Ovary (tissue), 9 donors: ENCODE results near the gene TRAFD1. TPM values are rescaled to one million over a fixed set of nuclear protein-coding genes. Genes with fewer than 3 reads are reported as not detected.
"Not testable (repeated sequence)": the region's sequence is repeated elsewhere in the genome, so short reads cannot be mapped to it uniquely, and the experiment has no call there.

Source experiments
- DNase-seq, 5 donors: peaks; one replicate each; pipeline ENCODE4 v3.0.0-alpha.2; 2019 to 2020
- H3K27ac ChIP-seq, 2 donors: fragments of 200-600 bp; one replicate each; pipeline versions ENCODE4 v1.5.1 to v1.8.0; 2019 to 2022
- H3K27me3 ChIP-seq: fragments of 200-600 bp; one replicate; pipeline ENCODE4 v1.8.0; 2022
- H3K36me3 ChIP-seq: fragments of 200-600 bp; sonication (generic); one replicate; pipeline ENCODE4 v1.5.1; 2019
- H3K4me1 ChIP-seq: one replicate; pipeline ENCODE4 v1.8.1; 2013; ENCODE audit warnings: mild to moderate bottlenecking, moderate library complexity; ENCODE audit not compliant: insufficient read depth
- H3K4me3 ChIP-seq: fragments of 200-600 bp; sonication (generic); one replicate; pipeline ENCODE4 v1.5.1; 2017
- H3K9me3 ChIP-seq, 2 donors: fragments of 200-600 bp in 1 of 2; sonication (generic) in 1 of 2; one replicate each; pipeline versions ENCODE4 v1.5.1 to v1.8.1; 2013 to 2019; ENCODE audit warnings: mild to moderate bottlenecking in 1 of 2, moderate library complexity in 1 of 2
- CTCF ChIP-seq, 3 donors: fragments of 450-650 bp in 2 of 3; fragments of 200-600 bp in 1 of 3; IDR thresholded peaks; one replicate each; pipeline versions ENCODE4 v1.5.1 to v1.8.0; 2016 to 2022; ENCODE audit warnings: antibody characterized with exemption in 3 of 3, mild to moderate bottlenecking in 1 of 3
- EP300 ChIP-seq: sonication (generic); formaldehyde crosslinking; IDR thresholded peaks from one replicate; pipeline ENCODE4 v1.6.1; 2017; ENCODE audit warnings: antibody characterized with exemption
- POLR2A ChIP-seq: fragments of 450-650 bp; IDR thresholded peaks from one replicate; pipeline ENCODE4 v1.6.1; 2017; ENCODE audit warnings: antibody characterized with exemption, mild to moderate bottlenecking, moderate library complexity
- WGBS, 3 donors: extraction: QIAGEN DNeasy Blood & Tissue Kit in 1 of 3; methylation state at CpG; one replicate each; pipeline versions ENCODE4 v1.1.5 to v1.1.7; 2013 to 2017; 5-methylcytosine and 5-hydroxymethylcytosine counted together
- intact Hi-C, 4 donors: fragments of 100-400 bp; cut with DNase I; formaldehyde crosslinking; loops; one replicate each; pipeline versions ENCODE4 v1.11.0 to v1.15.1; 2022 to 2023
- polyA plus RNA-seq, 2 donors: library from polyadenylated mRNA; stranded (reverse); fragments of 200-250 nt in 1 of 2; fragments of 350-450 nt in 1 of 2; fragmentation: Illumina TruSeq in 1 of 2; extraction: RNeasy Lipid Tissue Mini Kit (QIAGEN cat#74804) in 1 of 2; gene quantifications; one replicate each; pipeline ENCODE4 v1.2.3, GENCODE V29; 2013 to 2014
- total RNA-seq, 7 donors: library from RNA; depleted of rRNA in 2 of 7; stranded (reverse); fragments of >200 nt in 2 of 7; fragmentation: NEBNext Ultra II Directional in 3 of 7; extraction: Animal tissue kit (Norgen Biotek cat#: 25700) in 3 of 7; gene quantifications; one replicate each; pipeline versions ENCODE4 v1.1.0 to v1.2.4, GENCODE V29; 2016 to 2023
- donor health status: DM: no; HTN: no; CAD: no; lungs with moderate emphysema.
- donor health status: DM: no; HTN: no; CAD: no.
- donor health status: Bipolar disorder and iron deficiency.
- donor health status: DM: yes; HTN: yes; CAD: no.
- donor health status: DM: no; HTN: no; CAD: no.
- donor health status: DM: yes; HTN: yes; CAD: no.

The TRAFD1 gene
- total and polyA plus RNA-seq, 9 donors, result 13.9 to 49.6 (median 25.5) TPM

- Histone ChIP-seq H3K4me3 (no peak overlapping the region), H3K4me1 (no peaks in the 10 kb centered on the region), H3K36me3 (no peaks in the 10 kb centered on the region), H3K27ac (no peak overlapping the region), H3K27me3 (no peaks in the 10 kb centered on the region), H3K9me3 (no peaks in the 10 kb centered on the region)
- TF ChIP-seq CTCF (IDR thresholded peaks at IDR 0.05), result no peak
- TF ChIP-seq EP300, result no peak
- TF ChIP-seq POLR2A, result no peak
- DNase-seq, result no peak
- intact Hi-C loops, result no loop called here
Observed at GRCh38 chr12:112096070-112096469, 29.3 kb upstream of the TRAFD1 start.

DNA sequence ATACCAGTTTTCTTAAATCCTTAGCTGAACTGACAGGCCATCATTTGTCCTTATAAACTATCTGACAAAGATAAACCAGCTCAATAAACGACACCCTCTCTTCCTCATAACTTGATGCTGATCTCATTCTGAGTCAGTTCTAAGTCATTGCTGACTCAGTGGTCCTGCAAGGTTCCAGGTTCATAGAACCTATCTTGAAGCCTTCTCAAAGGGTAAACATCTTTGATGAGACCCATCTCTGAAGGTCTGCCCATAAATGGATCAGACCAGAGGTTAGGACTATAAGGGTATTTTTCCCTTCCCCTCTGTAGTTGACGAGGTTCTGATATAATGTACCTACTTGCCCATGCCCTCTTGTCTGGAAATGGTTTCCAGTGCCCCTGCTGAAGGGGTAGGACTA is 28.7 kb upstream of the TRAFD1 start:
- intact Hi-C loops, result no loop called here

GRCh38 chr12:112097641-112098040 is 27.7 kb upstream of the TRAFD1 start:
- Histone ChIP-seq H3K4me3 (no peak overlapping the region), H3K4me1 (no peaks in the 10 kb centered on the region), H3K36me3 (no peaks in the 10 kb centered on the region), H3K27me3 (no peaks in the 10 kb centered on the region), H3K9me3 (no peaks in the 10 kb centered on the region), H3K27ac (no peak overlapping the region)
- TF ChIP-seq EP300, result no peak
- 88 to 91% (median 91%) methylated on average over 8 of the region's 8 CpGs for whole genome bisulfite sequencing, 3 donors
- no peak for DNase-seq
- intact Hi-C loops, result no loop called here

More for the DNA sequence above, 28.7 kb upstream of the TRAFD1 start:
- no peak for TF ChIP-seq CTCF (IDR thresholded peaks at IDR 0.05)
- no peak for TF ChIP-seq POLR2A
- TF ChIP-seq EP300, result no peak
- no peaks in the 10 kb centered on the region for H3K4me1 ChIP-seq
- no peak overlapping the region for H3K4me3 ChIP-seq
- WGBS, 3 donors, result 56 to 61% (median 58%) methylated on average over 2 of the region's 2 CpGs
- DNase-seq, result no peak
- H3K36me3 ChIP-seq, result no peaks in the 10 kb centered on the region
- H3K9me3 ChIP-seq, result no peaks in the 10 kb centered on the region
- H3K27ac ChIP-seq, result no peak overlapping the region
- H3K27me3 ChIP-seq, result no peaks in the 10 kb centered on the region

DNA sequence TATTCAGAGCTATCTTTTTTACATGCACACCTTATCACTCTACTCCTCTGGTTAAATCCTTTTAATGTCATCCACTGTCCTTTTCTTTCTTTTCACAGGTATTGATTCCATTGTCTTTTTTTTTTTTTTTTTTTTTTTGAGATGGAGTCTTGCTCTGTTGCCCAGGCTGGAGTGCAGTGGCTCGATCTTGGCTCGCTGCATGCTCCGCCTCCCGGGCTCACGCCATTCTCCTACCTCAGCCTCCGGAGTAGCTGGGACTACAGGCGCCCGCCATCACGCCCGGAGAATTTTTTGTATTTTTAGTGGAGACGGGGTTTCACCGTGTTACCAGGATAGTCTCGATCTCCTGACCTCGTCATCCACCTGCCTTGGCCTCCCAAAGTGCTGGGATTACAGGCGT is 24.9 kb upstream of the TRAFD1 start:
- WGBS, 3 donors, result 94 to 97% (median 96%) methylated on average over 15 of the region's 15 CpGs
- H3K4me1 ChIP-seq, intact Hi-C loops, H3K4me3 ChIP-seq, DNase-seq, H3K36me3 ChIP-seq, H3K27me3 ChIP-seq, H3K27ac ChIP-seq, H3K9me3 ChIP-seq: not testable (repeated sequence)

GRCh38 chr12:112102127-112102526 is 23.2 kb upstream of the TRAFD1 start:
- H3K27ac ChIP-seq, result no peak overlapping the region
- no peaks in the 10 kb centered on the region for H3K27me3 ChIP-seq
- no peak overlapping the region for H3K4me3 ChIP-seq
- intact Hi-C loops, result no loop called here
- peaks cover 9% of the 10 kb centered on the region for H3K4me1 ChIP-seq
- no peaks in the 10 kb centered on the region for H3K9me3 ChIP-seq
- 84 to 99% (median 94%) methylated on average over 4 of the region's 4 CpGs for WGBS, 3 donors
- DNase-seq, result no peak
- TF ChIP-seq POLR2A (no peak), CTCF (IDR thresholded peaks at IDR 0.05) (no peak), EP300 (no peak)
- no peaks in the 10 kb centered on the region for H3K36me3 ChIP-seq

DNA sequence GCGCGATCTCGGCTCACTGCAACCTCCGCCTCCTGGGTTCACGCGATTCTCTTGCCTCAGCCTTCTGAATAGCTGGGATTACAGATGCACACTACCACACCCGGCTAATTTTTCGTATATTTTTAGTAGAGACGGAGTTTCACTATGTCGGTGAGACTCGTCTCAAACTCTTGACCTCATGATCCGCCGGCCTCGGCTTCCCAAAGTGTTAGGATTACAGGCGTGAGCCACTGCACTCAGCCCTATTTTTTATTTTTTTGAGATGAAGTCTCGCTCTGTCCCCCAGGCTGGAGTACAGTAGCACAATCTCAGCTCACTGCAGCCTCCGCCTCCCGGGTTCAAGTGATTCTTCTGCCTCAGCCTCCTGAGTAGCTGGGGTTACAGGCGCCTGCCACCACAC is 22.6 kb upstream of the TRAFD1 start:
- H3K27me3 ChIP-seq, DNase-seq, H3K4me3 ChIP-seq, H3K36me3 ChIP-seq, H3K27ac ChIP-seq, intact Hi-C loops, H3K9me3 ChIP-seq, H3K4me1 ChIP-seq: not testable (repeated sequence)
- 94% methylated on average over 19 of the region's 19 CpGs for WGBS, 3 donors
